ENCODE measurements around the gene SECTM1.
A peak's percentile ranks its signal among the peaks of the same experiment; 100 is the strongest.

The SECTM1 gene

GRCh38 chr17:82321947-82322466 is 11.6 kb downstream of the SECTM1 start:
- no peak overlapping the region for H2BK120ac ChIP-seq (ENCODE audit: low read depth, low read length)
- no peak overlapping the region for H3K4ac ChIP-seq (ENCODE audit: low read depth in 1 of 2, low read length in 2 of 2)
- no peak overlapping the region for H3K14ac ChIP-seq (ENCODE audit: low read length in 2 of 2)
- H3K23ac ChIP-seq (ENCODE audit: low read length in 2 of 2) = no peak overlapping the region
- H2BK15ac ChIP-seq (ENCODE audit: low read depth, poor library complexity, severe bottlenecking) = no peak overlapping the region
- no peak overlapping the region for H4K8ac ChIP-seq (ENCODE audit: low read length)
- H3K36me3 ChIP-seq (ENCODE audit: control insufficient read depth in 1 of 2, insufficient read depth in 2 of 2, low read depth in 1 of 2, low read length in 2 of 2) = peaks cover 0 to 27% of the 10 kb centered on the region in 2 experiments
- H3K27ac ChIP-seq (ENCODE audit: low read length, poor library complexity, severe bottlenecking) = no peak overlapping the region
- no peaks in the 10 kb centered on the region for H3K9me3 ChIP-seq (ENCODE audit: control insufficient read depth, low read length)
- no peak overlapping the region for H2AK5ac ChIP-seq (ENCODE audit: low read length, severe bottlenecking)
- H3K27me3 ChIP-seq (ENCODE audit: control insufficient read depth in 1 of 2, insufficient read depth in 1 of 2, low read length in 2 of 2) = peaks cover 1 to 5% of the 10 kb centered on the region in 2 experiments
- H3K9ac ChIP-seq (ENCODE audit: low read length) = no peak overlapping the region
- no peak overlapping the region for H3K18ac ChIP-seq (ENCODE audit: low read depth in 1 of 2, low read length in 2 of 2)
- H2BK12ac ChIP-seq (ENCODE audit: low read length in 2 of 2) = no peak overlapping the region
- DNase-seq = no peak
- H3K79me1 ChIP-seq (replicated peaks; ENCODE audit: low read length, poor library complexity, severe bottlenecking) = no peaks in the 10 kb centered on the region
- no peak overlapping the region for H3K4me3 ChIP-seq (ENCODE audit: insufficient read depth in 1 of 2, low read depth in 1 of 2, low read length in 2 of 2)
- H4K91ac ChIP-seq (ENCODE audit: low read length) = no peak overlapping the region
- WGBS = 86% methylated on average over 15 of the region's 21 CpGs
- H3K4me2 ChIP-seq (ENCODE audit: low read length, poor library complexity, severe bottlenecking) = no peak overlapping the region
- H2BK5ac ChIP-seq (ENCODE audit: low read depth, low read length, poor library complexity, severe bottlenecking) = no peak overlapping the region
- no peak overlapping the region for H2AFZ ChIP-seq (ENCODE audit: low read depth, low read length)
- H3K4me1 ChIP-seq (ENCODE audit: control insufficient read depth, insufficient read depth, low read depth, low read length) = peaks cover 6% of the 10 kb centered on the region

GRCh38 chr17:82320956-82321927 is 12.3 kb downstream of the SECTM1 start:
- no peak overlapping the region for H3K14ac ChIP-seq (ENCODE audit: low read length in 2 of 2)

GRCh38 chr17:82320140-82320840 is 13.3 kb downstream of the SECTM1 start:
- Histone ChIP-seq H3K4me2 (ENCODE audit: low read length, poor library complexity, severe bottlenecking) (no peak overlapping the region), H3K4me1 (ENCODE audit: control insufficient read depth, insufficient read depth, low read depth, low read length) (peaks cover 10% of the 10 kb centered on the region), H3K36me3 (ENCODE audit: control insufficient read depth in 1 of 2, insufficient read depth in 2 of 2, low read depth in 1 of 2, low read length in 2 of 2) (peaks cover 0 to 14% of the 10 kb centered on the region in 2 experiments), H3K27ac (ENCODE audit: low read length, poor library complexity, severe bottlenecking) (no peak overlapping the region), H3K9me3 (ENCODE audit: control insufficient read depth, low read length) (no peaks in the 10 kb centered on the region), H4K91ac (ENCODE audit: low read length) (no peak overlapping the region), H2AFZ (ENCODE audit: low read depth, low read length) (no peak overlapping the region), H3K23ac (ENCODE audit: low read length in 2 of 2) (no peak overlapping the region), H4K8ac (ENCODE audit: low read length) (no peak overlapping the region), H2BK12ac (ENCODE audit: low read length in 2 of 2) (no peak overlapping the region), H2BK5ac (ENCODE audit: low read depth, low read length, poor library complexity, severe bottlenecking) (no peak overlapping the region), H3K18ac (ENCODE audit: low read depth in 1 of 2, low read length in 2 of 2) (no peak overlapping the region), H3K79me1 (replicated peaks; ENCODE audit: low read length, poor library complexity, severe bottlenecking) (no peaks in the 10 kb centered on the region), H3K4ac (ENCODE audit: low read depth in 1 of 2, low read length in 2 of 2) (no peak overlapping the region), H3K4me3 (ENCODE audit: insufficient read depth in 1 of 2, low read depth in 1 of 2, low read length in 2 of 2) (no peak overlapping the region), H2AK5ac (ENCODE audit: low read length, severe bottlenecking) (no peak overlapping the region), H3K14ac (ENCODE audit: low read length in 2 of 2) (no peak overlapping the region), H3K27me3 (ENCODE audit: control insufficient read depth in 1 of 2, insufficient read depth in 1 of 2, low read length in 2 of 2) (peaks cover 19 to 20% of the 10 kb centered on the region in 2 experiments), H2BK15ac (ENCODE audit: low read depth, poor library complexity, severe bottlenecking) (no peak overlapping the region), H2BK120ac (ENCODE audit: low read depth, low read length) (no peak overlapping the region), H3K9ac (ENCODE audit: low read length) (no peak overlapping the region)
- DNase-seq = no peak
- WGBS = 84% methylated on average over 22 of the region's 26 CpGs

More at GRCh38 chr17:82320956-82321927, 12.3 kb downstream of the SECTM1 start:
- no peak overlapping the region for H3K23ac ChIP-seq (ENCODE audit: low read length in 2 of 2)
- H2BK120ac ChIP-seq (ENCODE audit: low read depth, low read length) = no peak overlapping the region
- peak; percentile 26 for DNase-seq
- peaks cover 5% of the 10 kb centered on the region for H3K4me1 ChIP-seq (ENCODE audit: control insufficient read depth, insufficient read depth, low read depth, low read length)
- no peak overlapping the region for H2BK5ac ChIP-seq (ENCODE audit: low read depth, low read length, poor library complexity, severe bottlenecking)
- WGBS = 66% methylated on average over 59 of the region's 65 CpGs
- no peak overlapping the region for H2AK5ac ChIP-seq (ENCODE audit: low read length, severe bottlenecking)
- H3K36me3 ChIP-seq (ENCODE audit: control insufficient read depth in 1 of 2, insufficient read depth in 2 of 2, low read depth in 1 of 2, low read length in 2 of 2) = peaks cover 0 to 22% of the 10 kb centered on the region in 2 experiments
- no peak overlapping the region for H3K4me2 ChIP-seq (ENCODE audit: low read length, poor library complexity, severe bottlenecking)
- H3K9ac ChIP-seq (ENCODE audit: low read length) = no peak overlapping the region
- H3K4me3 ChIP-seq (ENCODE audit: insufficient read depth in 1 of 2, low read depth in 1 of 2, low read length in 2 of 2) = no peak overlapping the region
- no peak overlapping the region for H3K27ac ChIP-seq (ENCODE audit: low read length, poor library complexity, severe bottlenecking)
- H3K18ac ChIP-seq (ENCODE audit: low read depth in 1 of 2, low read length in 2 of 2) = no peak overlapping the region
- no peaks in the 10 kb centered on the region for H3K9me3 ChIP-seq (ENCODE audit: control insufficient read depth, low read length)
- no peak overlapping the region for H2BK15ac ChIP-seq (ENCODE audit: low read depth, poor library complexity, severe bottlenecking)
- H2AFZ ChIP-seq (ENCODE audit: low read depth, low read length) = no peak overlapping the region
- H4K91ac ChIP-seq (ENCODE audit: low read length) = no peak overlapping the region
- H2BK12ac ChIP-seq (ENCODE audit: low read length in 2 of 2) = no peak overlapping the region
- peaks cover 9 to 10% of the 10 kb centered on the region in 2 experiments for H3K27me3 ChIP-seq (ENCODE audit: control insufficient read depth in 1 of 2, insufficient read depth in 1 of 2, low read length in 2 of 2)
- H3K79me1 ChIP-seq (replicated peaks; ENCODE audit: low read length, poor library complexity, severe bottlenecking) = no peaks in the 10 kb centered on the region
- no peak overlapping the region for H3K4ac ChIP-seq (ENCODE audit: low read depth in 1 of 2, low read length in 2 of 2)
- H4K8ac ChIP-seq (ENCODE audit: low read length) = no peak overlapping the region

- H2BK15ac ChIP-seq (ENCODE audit: low read depth, poor library complexity, severe bottlenecking) = no peak overlapping the region
- H3K27ac ChIP-seq (ENCODE audit: low read length, poor library complexity, severe bottlenecking) = no peak overlapping the region
- peak overlapping the region in 1 of 2 experiments; percentile 0 for H3K14ac ChIP-seq (ENCODE audit: low read length in 2 of 2)
- H3K79me1 ChIP-seq (replicated peaks; ENCODE audit: low read length, poor library complexity, severe bottlenecking) = no peaks in the 10 kb centered on the region
- no peak overlapping the region for H3K4ac ChIP-seq (ENCODE audit: low read depth in 1 of 2, low read length in 2 of 2)
- H2BK12ac ChIP-seq (ENCODE audit: low read length in 2 of 2) = no peak overlapping the region
- no peak overlapping the region for H4K91ac ChIP-seq (ENCODE audit: low read length)
- H3K36me3 ChIP-seq (ENCODE audit: control insufficient read depth in 1 of 2, insufficient read depth in 2 of 2, low read depth in 1 of 2, low read length in 2 of 2) = peaks cover 0 to 8% of the 10 kb centered on the region in 2 experiments
- H3K4me2 ChIP-seq (ENCODE audit: low read length, poor library complexity, severe bottlenecking) = no peak overlapping the region
- WGBS = 96% methylated on average over 35 of the region's 35 CpGs
- H3K23ac ChIP-seq (ENCODE audit: low read length in 2 of 2) = no peak overlapping the region
- no peak overlapping the region for H4K8ac ChIP-seq (ENCODE audit: low read length)
- H2AK5ac ChIP-seq (ENCODE audit: low read length, severe bottlenecking) = no peak overlapping the region
- DNase-seq = no peak
- no peak overlapping the region for H2BK120ac ChIP-seq (ENCODE audit: low read depth, low read length)
- H3K27me3 ChIP-seq (ENCODE audit: control insufficient read depth in 1 of 2, insufficient read depth in 1 of 2, low read length in 2 of 2) = peaks cover 24% of the 10 kb centered on the region in 2 experiments
- H3K9me3 ChIP-seq (ENCODE audit: control insufficient read depth, low read length) = no peaks in the 10 kb centered on the region
- H3K4me3 ChIP-seq (ENCODE audit: insufficient read depth in 1 of 2, low read depth in 1 of 2, low read length in 2 of 2) = no peak overlapping the region
- no peak overlapping the region for H3K9ac ChIP-seq (ENCODE audit: low read length)
- peaks cover 8% of the 10 kb centered on the region for H3K4me1 ChIP-seq (ENCODE audit: control insufficient read depth, insufficient read depth, low read depth, low read length)
- H2BK5ac ChIP-seq (ENCODE audit: low read depth, low read length, poor library complexity, severe bottlenecking) = no peak overlapping the region
- H2AFZ ChIP-seq (ENCODE audit: low read depth, low read length) = no peak overlapping the region
- no peak overlapping the region for H3K18ac ChIP-seq (ENCODE audit: low read depth in 1 of 2, low read length in 2 of 2)
Measured at GRCh38 chr17:82319619-82320062, 13.9 kb downstream of the SECTM1 start.
